ENCODE results near the gene ADCY1. TPM values are rescaled to one million over a fixed set of nuclear protein-coding genes. Genes with fewer than 3 reads are reported as not detected.

Gene ADCY1
- total and polyA plus RNA-seq, 4 donors = 21.8 to 79.2 (median 72.3) TPM

DNA sequence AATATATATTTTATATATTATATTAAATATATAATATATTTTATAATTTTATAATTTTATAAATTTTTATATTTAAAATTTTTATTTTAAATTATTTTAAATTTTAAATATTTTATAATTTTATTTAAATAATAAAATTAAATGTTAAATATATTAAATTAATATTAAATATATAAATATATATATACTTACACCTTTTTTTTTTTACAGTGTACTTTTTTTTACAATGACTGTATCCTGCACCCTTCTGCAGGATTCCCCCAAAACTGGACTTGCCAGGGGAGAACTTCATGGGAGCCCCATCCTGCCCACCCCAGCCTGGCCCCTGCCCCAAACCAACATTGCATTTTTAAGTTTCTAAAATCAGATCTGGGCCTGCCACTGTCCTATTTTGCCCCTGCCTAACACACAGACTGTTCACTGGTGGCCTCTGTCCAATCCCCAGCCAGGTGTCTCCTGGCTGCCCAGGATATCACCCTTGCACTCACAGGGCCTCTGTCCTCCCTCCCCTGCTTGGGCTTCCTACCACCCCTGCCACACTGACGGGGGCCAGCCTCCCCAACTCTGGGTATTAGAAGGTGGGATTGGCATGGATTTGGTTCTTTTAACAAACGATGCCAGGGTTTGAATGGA is 138.0 kb downstream of the ADCY1 start:
- H3K27me3 ChIP-seq (ENCODE audit: control insufficient read depth, insufficient read depth, low read length) = no peaks in the 10 kb centered on the region
- H3K9me3 ChIP-seq (ENCODE audit: control insufficient read depth, insufficient read depth, low read length) = no peaks in the 10 kb centered on the region
- H3K4me3 ChIP-seq (ENCODE audit: low read depth, low read length) = no peak overlapping the region
- no peak overlapping the region for H3K27ac ChIP-seq (ENCODE audit: low read depth, low read length)
- no peak for DNase-seq (ENCODE audit: low read depth in 4 of 6, low spot score in 6 of 6)
- no peaks in the 10 kb centered on the region for H3K4me1 ChIP-seq (ENCODE audit: control insufficient read depth, insufficient read depth, low read length)
- no CpG with 5 or more reads among the region's 2 CpGs for WGBS (ENCODE audit: insufficient coverage)
- H3K36me3 ChIP-seq (ENCODE audit: control insufficient read depth, insufficient read depth, low read length) = peaks cover 76% of the 10 kb centered on the region

DNA sequence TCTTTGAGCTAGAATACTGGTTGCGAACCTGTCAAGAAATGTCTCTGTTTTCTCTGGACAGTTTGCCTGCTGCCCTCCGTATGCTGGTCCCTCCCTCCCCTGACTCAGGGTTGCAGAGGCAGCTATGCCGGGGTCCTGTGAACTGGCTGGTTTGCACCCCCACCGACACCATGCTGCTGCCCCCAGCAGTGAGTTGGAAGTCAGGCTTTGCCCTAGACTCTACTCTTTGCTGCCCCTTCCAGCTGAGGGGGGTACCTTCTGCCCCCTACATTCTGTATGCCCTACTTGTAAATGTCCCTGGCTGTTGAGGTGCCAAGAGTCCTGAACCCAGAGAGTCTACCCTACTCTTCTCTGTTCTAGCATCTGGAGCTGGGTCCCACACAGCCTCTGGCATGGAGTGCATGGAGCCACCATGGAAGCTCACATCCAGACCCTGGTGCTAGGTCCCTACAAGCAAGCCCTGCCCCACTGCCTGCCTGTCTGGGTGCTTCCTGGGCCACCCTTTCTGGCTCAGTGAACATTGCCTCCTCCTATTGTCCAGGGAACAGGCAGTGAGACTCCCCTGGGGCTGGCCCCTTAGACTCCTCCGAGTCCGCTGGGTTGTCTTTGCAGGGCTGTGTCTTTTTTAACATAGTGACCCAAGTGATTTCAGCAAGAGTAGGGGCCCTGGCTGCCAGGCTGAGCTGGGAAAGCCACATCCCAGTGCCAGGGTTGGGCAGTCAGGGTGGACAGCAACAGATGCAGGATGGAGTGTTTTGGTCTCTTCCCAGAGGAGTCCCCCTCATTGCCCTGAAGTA is 138.9 kb downstream of the ADCY1 start:
- H3K36me3 ChIP-seq (ENCODE audit: control insufficient read depth, insufficient read depth, low read length) = peaks cover 80% of the 10 kb centered on the region

DNA sequence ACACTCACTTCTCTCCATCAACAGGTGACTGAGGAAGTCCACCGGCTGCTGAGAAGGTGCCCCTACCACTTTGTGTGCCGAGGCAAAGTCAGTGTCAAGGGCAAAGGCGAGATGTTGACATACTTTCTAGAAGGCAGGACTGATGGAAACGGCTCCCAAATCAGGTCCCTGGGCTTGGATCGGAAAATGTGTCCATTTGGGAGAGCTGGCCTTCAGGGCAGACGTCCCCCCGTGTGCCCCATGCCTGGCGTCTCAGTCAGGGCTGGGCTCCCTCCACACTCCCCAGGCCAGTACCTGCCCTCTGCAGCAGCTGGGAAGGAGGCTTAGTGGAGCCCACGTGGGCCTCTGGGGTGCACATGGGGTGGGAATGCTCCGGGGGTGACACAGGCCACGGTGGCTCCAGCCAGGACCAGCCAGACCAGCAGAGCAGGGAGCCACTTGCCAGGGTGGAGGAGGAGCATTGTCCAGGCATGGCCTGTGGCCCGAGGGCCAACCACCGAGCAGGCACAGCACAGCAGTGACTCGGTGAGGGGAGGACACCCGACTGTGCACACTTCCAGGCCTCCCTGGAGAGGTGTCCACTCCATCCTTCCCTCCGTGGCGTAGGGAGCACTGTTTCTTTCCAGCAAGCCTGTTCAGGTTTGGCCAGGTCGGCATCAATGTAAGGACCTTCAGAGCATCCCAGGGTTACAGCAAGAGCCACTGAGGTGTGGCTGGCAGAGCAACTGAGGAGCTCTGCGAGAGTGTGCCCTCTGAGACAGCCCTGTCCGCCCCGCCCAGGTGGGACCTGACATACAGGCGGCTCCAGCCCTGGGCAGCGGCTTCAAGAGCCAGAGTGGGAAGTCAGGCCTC is 139.7 kb downstream of the ADCY1 start:
- WGBS (ENCODE audit: insufficient coverage) = 94% methylated on average over 22 of the region's 23 CpGs
- H3K36me3 ChIP-seq (ENCODE audit: control insufficient read depth, insufficient read depth, low read length) = peaks cover 81% of the 10 kb centered on the region
- no peak for DNase-seq (ENCODE audit: low read depth in 4 of 6, low spot score in 6 of 6)
- H3K4me3 ChIP-seq (ENCODE audit: low read depth, low read length) = no peak overlapping the region
- H3K27ac ChIP-seq (ENCODE audit: low read depth, low read length) = no peak overlapping the region
- no peaks in the 10 kb centered on the region for H3K4me1 ChIP-seq (ENCODE audit: control insufficient read depth, insufficient read depth, low read length)
- H3K9me3 ChIP-seq (ENCODE audit: control insufficient read depth, insufficient read depth, low read length) = no peaks in the 10 kb centered on the region
- H3K27me3 ChIP-seq (ENCODE audit: control insufficient read depth, insufficient read depth, low read length) = no peaks in the 10 kb centered on the region

More for the DNA sequence above, 138.9 kb downstream of the ADCY1 start:
- no peaks in the 10 kb centered on the region for H3K27me3 ChIP-seq (ENCODE audit: control insufficient read depth, insufficient read depth, low read length)
- no peak overlapping the region for H3K27ac ChIP-seq (ENCODE audit: low read depth, low read length)
- no peaks in the 10 kb centered on the region for H3K9me3 ChIP-seq (ENCODE audit: control insufficient read depth, insufficient read depth, low read length)
- no peak for DNase-seq (ENCODE audit: low read depth in 4 of 6, low spot score in 6 of 6)
- no peaks in the 10 kb centered on the region for H3K4me1 ChIP-seq (ENCODE audit: control insufficient read depth, insufficient read depth, low read length)
- H3K4me3 ChIP-seq (ENCODE audit: low read depth, low read length) = no peak overlapping the region
- 96% methylated on average over 5 of the region's 6 CpGs for WGBS (ENCODE audit: insufficient coverage)

DNA sequence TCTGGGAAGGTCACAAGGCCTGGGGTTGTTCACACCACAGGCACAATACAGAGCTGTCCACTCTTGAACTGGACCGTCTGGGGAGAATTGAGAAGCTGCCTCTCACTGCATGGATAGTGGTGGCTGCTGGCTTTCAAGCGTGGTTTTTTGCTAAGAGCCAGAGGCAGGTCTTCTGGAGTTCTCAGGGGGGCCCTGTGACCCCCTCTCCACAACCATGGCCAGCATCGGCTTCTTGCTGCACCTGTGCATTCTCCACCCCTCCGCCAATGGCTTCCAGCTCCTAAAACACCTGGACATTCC is 140.3 kb downstream of the ADCY1 start:
- peaks cover 78% of the 10 kb centered on the region for H3K36me3 ChIP-seq (ENCODE audit: control insufficient read depth, insufficient read depth, low read length)
- H3K4me1 ChIP-seq (ENCODE audit: control insufficient read depth, insufficient read depth, low read length) = no peaks in the 10 kb centered on the region
- no peaks in the 10 kb centered on the region for H3K9me3 ChIP-seq (ENCODE audit: control insufficient read depth, insufficient read depth, low read length)
- no peak overlapping the region for H3K27ac ChIP-seq (ENCODE audit: low read depth, low read length)
- H3K4me3 ChIP-seq (ENCODE audit: low read depth, low read length) = no peak overlapping the region
- no peak for DNase-seq (ENCODE audit: low read depth in 4 of 6, low spot score in 6 of 6)
- 89% methylated on average over 3 of the region's 4 CpGs for WGBS (ENCODE audit: insufficient coverage)
- H3K27me3 ChIP-seq (ENCODE audit: control insufficient read depth, insufficient read depth, low read length) = no peaks in the 10 kb centered on the region

DNA sequence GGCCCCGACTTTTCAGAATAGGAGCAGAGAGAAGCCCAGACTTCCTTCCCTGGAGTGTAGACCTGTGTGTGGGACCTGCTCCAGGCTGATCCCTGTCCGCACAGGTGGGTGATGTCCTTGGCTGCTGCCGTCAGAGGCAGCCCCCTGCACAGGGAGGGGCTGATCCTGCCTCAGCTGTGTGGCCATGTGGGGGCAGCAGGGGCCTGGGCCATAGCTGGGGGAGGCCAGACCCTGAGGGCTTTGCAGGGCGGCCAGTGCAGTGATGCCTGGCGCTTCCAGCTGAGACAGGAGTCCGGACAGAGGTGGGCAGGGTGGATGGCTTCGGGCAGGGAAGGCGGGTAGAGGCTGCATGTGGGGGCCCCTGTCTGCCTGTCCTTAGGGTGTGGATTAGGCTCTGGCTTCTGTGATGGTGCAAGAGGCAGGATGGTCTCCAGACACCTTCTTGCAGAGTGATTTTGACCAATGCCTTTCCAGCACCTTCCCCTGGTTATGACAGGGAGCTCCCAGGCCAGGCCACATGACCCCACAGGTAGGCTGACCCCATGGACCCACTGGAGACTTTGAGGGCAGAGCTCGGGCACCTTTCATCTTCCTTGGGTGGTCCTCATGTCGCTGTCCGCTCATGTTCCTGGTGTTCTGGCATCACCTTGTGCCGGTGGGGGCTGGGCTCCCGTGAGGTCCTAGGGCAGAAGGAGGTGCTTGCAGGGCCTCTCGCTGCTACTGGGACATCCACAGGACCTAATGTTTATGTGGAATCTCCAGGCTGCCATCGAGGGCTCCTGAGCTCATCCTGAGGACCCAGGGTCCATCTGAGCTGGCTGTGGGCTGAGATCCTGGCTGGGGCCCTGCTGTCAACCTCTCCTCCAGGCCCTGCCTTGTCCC is 141.5 kb downstream of the ADCY1 start:
- H3K9me3 ChIP-seq (ENCODE audit: control insufficient read depth, insufficient read depth, low read length) = no peaks in the 10 kb centered on the region
- 93% methylated on average over 15 of the region's 15 CpGs for WGBS (ENCODE audit: insufficient coverage)
- H3K36me3 ChIP-seq (ENCODE audit: control insufficient read depth, insufficient read depth, low read length) = peaks cover 70% of the 10 kb centered on the region
- H3K4me3 ChIP-seq (ENCODE audit: low read depth, low read length) = no peak overlapping the region
- no peak for DNase-seq (ENCODE audit: low read depth in 4 of 6, low spot score in 6 of 6)
- H3K4me1 ChIP-seq (ENCODE audit: control insufficient read depth, insufficient read depth, low read length) = no peaks in the 10 kb centered on the region
- no peaks in the 10 kb centered on the region for H3K27me3 ChIP-seq (ENCODE audit: control insufficient read depth, insufficient read depth, low read length)
- H3K27ac ChIP-seq (ENCODE audit: low read depth, low read length) = no peak overlapping the region

DNA sequence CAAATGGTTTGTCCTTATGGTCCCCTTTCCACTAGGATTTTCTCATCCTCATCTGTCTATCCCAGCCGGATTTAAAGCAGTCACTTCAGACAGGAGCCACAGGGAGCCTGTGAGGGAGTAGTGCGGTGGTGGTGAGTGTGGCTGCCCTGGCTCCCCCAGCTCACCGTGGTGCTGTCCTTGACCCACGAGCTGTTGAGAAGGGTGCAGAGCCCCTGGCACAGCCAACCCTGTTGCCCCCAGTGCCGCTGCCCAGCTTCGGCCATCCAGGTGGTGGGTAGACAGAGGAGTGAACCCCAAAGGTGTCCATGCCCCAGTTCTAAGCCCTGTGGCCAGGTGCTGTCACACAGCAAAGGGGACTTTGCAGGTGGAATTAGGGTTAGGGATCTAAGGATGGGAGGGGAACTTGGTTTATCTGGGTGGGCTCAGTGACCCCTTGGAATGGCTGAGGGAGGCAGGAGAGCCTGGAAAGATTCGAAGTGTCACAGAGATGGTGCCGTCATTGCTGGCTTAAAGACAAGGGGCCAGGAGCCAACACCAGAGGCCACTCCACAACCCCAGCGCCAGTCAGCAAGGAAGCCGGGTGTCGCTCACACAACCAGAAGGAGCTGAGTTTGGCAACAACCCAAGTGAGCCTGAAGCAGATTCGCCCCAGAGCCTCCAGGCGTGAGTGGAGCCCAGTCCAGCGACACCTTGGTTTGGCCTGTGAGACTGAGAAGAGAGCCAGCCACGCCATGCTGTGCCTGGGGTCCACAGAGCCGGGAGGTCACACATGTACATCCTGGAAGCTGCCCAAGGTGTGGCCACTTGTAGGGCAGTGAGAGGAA is 142.4 kb downstream of the ADCY1 start:
- Histone ChIP-seq H3K4me3 (ENCODE audit: low read depth, low read length) (no peak overlapping the region), H3K27ac (ENCODE audit: low read depth, low read length) (no peak overlapping the region)

DNA sequence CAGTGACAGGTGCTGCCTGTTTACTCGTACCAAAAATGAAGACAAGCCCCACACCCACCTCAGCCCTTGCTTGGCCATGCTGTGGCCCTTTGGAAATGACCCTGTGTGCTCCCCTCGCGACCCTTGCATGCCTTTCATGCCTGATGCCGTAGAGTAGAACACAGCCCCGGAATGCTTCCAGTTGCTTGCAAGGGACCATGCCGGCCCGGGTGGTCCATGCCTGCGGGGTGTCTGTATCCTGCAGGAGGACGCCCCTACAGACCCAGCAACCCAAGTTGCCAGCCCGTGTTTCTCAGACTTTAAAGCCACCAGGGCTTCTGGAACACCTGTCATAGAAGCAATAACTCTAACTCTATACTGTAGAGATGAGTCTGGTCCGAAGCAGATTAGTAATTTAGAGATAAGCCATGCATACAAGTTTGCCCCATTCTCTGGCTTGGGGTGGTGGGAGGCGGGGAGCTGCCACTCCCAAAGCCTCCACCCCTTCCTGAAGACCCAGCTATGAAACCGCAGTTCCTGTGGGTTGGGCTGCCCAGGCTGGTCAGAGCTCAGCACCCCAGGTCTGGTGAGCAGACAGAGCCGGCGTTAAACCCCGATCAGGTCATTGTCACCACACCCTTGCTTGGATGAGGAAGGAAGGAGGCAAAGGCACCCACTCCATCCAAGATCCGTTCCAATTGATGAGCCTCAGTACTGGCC is 143.5 kb downstream of the ADCY1 start:
- DNase-seq (ENCODE audit: low read depth in 4 of 6, low spot score in 6 of 6) = no peak
- H3K27ac ChIP-seq (ENCODE audit: low read depth, low read length) = no peak overlapping the region
- WGBS (ENCODE audit: insufficient coverage) = 82% methylated on average over 11 of the region's 17 CpGs

More for the DNA sequence above, 142.4 kb downstream of the ADCY1 start:
- H3K4me1 ChIP-seq (ENCODE audit: control insufficient read depth, insufficient read depth, low read length) = no peaks in the 10 kb centered on the region
- DNase-seq (ENCODE audit: low read depth in 4 of 6, low spot score in 6 of 6) = no peak
- WGBS (ENCODE audit: insufficient coverage) = 86% methylated on average over 15 of the region's 16 CpGs
- no peaks in the 10 kb centered on the region for H3K9me3 ChIP-seq (ENCODE audit: control insufficient read depth, insufficient read depth, low read length)
- H3K36me3 ChIP-seq (ENCODE audit: control insufficient read depth, insufficient read depth, low read length) = peaks cover 67% of the 10 kb centered on the region
- no peaks in the 10 kb centered on the region for H3K27me3 ChIP-seq (ENCODE audit: control insufficient read depth, insufficient read depth, low read length)

DNA sequence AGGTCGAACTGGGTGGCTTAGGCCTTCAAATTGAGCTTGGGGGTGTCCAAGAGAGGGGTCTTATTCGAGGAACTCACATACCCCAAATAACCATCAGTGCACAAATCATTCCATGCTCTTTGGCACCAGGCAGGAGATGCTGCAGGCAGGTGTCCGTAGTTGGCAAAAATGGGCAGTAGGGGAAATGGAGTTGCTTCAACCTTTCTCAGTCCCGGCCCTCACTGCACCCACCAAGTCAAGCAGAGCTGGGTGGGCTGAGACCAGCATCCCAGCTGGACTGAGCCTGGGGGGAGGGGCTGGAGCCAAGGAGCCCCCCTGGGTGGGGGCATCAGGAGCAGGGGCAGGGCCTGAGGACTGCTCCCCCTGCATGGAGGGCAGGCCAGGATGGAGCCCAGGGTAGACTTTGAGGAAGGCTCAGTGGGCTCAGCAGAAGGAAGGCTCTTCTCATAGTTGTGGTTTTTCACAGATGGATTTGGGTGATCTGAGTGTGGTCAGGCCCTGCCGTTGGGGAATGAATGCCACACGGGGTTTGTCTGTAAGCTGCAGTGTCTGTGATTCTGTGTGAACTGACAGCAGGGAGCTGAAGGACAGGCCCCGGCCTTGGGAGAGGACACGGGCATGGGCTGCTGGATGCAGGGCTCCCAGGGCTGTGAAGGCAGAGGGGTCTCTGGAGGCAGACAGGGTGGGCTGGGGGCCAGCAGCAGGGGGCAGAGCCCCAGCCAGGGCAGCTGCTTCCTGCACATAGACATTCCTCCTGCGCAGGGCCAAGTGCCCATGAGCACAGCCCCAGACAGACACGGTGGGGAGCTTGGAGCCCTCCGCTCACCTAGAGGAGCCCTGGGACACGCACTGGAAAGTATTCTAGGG is 144.5 kb downstream of the ADCY1 start:
- no peak for DNase-seq (ENCODE audit: low read depth in 4 of 6, low spot score in 6 of 6)
- peaks cover 64% of the 10 kb centered on the region for H3K36me3 ChIP-seq (ENCODE audit: control insufficient read depth, insufficient read depth, low read length)
- H3K27me3 ChIP-seq (ENCODE audit: control insufficient read depth, insufficient read depth, low read length) = no peaks in the 10 kb centered on the region
- no peak overlapping the region for H3K27ac ChIP-seq (ENCODE audit: low read depth, low read length)
- H3K4me1 ChIP-seq (ENCODE audit: control insufficient read depth, insufficient read depth, low read length) = no peaks in the 10 kb centered on the region
- H3K9me3 ChIP-seq (ENCODE audit: control insufficient read depth, insufficient read depth, low read length) = no peaks in the 10 kb centered on the region
- 69% methylated on average over 7 of the region's 12 CpGs for WGBS (ENCODE audit: insufficient coverage)
- no peak overlapping the region for H3K4me3 ChIP-seq (ENCODE audit: low read depth, low read length)

More for the DNA sequence above, 143.5 kb downstream of the ADCY1 start:
- no peaks in the 10 kb centered on the region for H3K4me1 ChIP-seq (ENCODE audit: control insufficient read depth, insufficient read depth, low read length)
- no peaks in the 10 kb centered on the region for H3K9me3 ChIP-seq (ENCODE audit: control insufficient read depth, insufficient read depth, low read length)
- H3K36me3 ChIP-seq (ENCODE audit: control insufficient read depth, insufficient read depth, low read length) = peaks cover 69% of the 10 kb centered on the region
- no peaks in the 10 kb centered on the region for H3K27me3 ChIP-seq (ENCODE audit: control insufficient read depth, insufficient read depth, low read length)
- no peak overlapping the region for H3K4me3 ChIP-seq (ENCODE audit: low read depth, low read length)

Measured in spinal cord (tissue), 10 donors.